22Rv1 (cell line): ENCODE measurements around the gene KNG1.

ENCODE experiments used
- H3K27ac ChIP-seq: fragments of 450-650 bp; 2 replicates; pipeline ENCODE4 v1.5.1; 2017
- ZFX ChIP-seq: fragments of 450-650 bp; IDR thresholded peaks from 2 replicates; pipeline ENCODE4 v1.6.1; 2017; ENCODE audit warnings: antibody characterized with exemption, borderline replicate concordance
- TF ChIP-seq, protein P1 (sequence below): fragments of 450-650 bp; IDR thresholded peaks from 2 replicates; pipeline ENCODE4 v1.5.1; 2017; ENCODE audit warnings: mild to moderate bottlenecking

KNG1 gene

GRCh38 chr3:186713499-186713898, 3.7 kb upstream of the KNG1 start:
- H3K27ac ChIP-seq, result no peak overlapping the region
- TF ChIP-seq, protein P1, sequence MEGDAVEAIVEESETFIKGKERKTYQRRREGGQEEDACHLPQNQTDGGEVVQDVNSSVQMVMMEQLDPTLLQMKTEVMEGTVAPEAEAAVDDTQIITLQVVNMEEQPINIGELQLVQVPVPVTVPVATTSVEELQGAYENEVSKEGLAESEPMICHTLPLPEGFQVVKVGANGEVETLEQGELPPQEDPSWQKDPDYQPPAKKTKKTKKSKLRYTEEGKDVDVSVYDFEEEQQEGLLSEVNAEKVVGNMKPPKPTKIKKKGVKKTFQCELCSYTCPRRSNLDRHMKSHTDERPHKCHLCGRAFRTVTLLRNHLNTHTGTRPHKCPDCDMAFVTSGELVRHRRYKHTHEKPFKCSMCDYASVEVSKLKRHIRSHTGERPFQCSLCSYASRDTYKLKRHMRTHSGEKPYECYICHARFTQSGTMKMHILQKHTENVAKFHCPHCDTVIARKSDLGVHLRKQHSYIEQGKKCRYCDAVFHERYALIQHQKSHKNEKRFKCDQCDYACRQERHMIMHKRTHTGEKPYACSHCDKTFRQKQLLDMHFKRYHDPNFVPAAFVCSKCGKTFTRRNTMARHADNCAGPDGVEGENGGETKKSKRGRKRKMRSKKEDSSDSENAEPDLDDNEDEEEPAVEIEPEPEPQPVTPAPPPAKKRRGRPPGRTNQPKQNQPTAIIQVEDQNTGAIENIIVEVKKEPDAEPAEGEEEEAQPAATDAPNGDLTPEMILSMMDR, result no peak
- no peak for TF ChIP-seq ZFX

GRCh38 chr3:186719945-186720739, 3.0 kb downstream of the KNG1 start:
- no peak overlapping the region for H3K27ac ChIP-seq
- TF ChIP-seq, protein P1, result no peak
- TF ChIP-seq ZFX, result no peak

DNA sequence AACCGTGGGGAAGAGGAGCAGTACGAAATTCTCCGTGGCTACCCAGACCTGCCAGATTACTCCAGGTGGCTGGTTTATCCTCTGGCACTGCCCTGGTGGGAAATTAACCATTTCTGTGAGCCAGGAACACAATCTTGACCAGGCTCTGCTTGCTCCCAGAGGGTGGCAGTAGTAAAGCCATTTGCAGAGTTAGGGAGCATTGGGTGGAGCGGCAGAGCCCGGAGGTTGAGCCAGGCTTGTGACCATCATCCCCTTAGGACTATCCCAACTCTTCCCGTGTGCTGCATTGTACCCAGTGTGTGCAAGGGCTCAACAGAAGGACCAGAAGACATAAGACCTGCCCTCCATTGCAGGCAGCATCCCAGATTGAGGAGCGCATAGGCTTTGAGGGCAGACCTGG, 5.3 kb downstream of the KNG1 start:
- TF ChIP-seq, protein P1, result no peak
- TF ChIP-seq ZFX, result no peak
- no peak overlapping the region for H3K27ac ChIP-seq

DNA sequence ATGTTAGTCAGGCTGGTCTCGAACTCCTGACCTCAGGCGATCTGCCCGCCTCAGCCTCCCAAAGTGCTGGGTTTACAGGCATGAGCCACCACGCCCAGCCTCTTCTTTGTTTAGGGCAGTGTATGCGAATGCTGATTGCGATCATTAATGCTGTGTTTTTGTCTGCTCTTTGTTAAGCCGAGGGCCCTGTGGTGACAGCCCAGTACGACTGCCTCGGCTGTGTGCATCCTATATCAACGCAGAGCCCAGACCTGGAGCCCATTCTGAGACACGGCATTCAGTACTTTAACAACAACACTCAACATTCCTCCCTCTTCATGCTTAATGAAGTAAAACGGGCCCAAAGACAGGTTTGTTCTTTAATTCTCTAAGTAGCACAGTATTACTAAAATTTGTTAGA, 7.8 kb downstream of the KNG1 start:
- TF ChIP-seq, protein P1, result no peak
- TF ChIP-seq ZFX, result no peak
- no peak overlapping the region for H3K27ac ChIP-seq

GRCh38 chr3:186732169-186732766, 15.1 kb downstream of the KNG1 start:
- H3K27ac ChIP-seq, result no peak overlapping the region
- TF ChIP-seq ZFX, result no peak
- TF ChIP-seq, protein P1, result no peak

- TF ChIP-seq ZFX, result no peak
- TF ChIP-seq, protein P1, result no peak
- H3K27ac ChIP-seq, result no peak overlapping the region
These were observed 25.6 kb downstream of the KNG1 start for GRCh38 chr3:186742618-186743380.

GRCh38 chr3:186743666-186744065, 26.5 kb downstream of the KNG1 start:
- H3K27ac ChIP-seq, result no peak overlapping the region
- TF ChIP-seq, protein P1, result no peak
- no peak for TF ChIP-seq ZFX
